Liver (tissue), 9 donors: ENCODE measurements around the gene PLA2G2F. TPM values are rescaled to one million over a fixed set of nuclear protein-coding genes. Genes with fewer than 3 reads are reported as not detected.

ENCODE experiments used
- DNase-seq: peaks from one replicate; pipeline ENCODE4 v3.0.0-alpha.2; 2017; ENCODE audit warnings: low spot score
- H3K27ac ChIP-seq, 2 donors: one replicate each; pipeline ENCODE4 v1.7.0; 2013; ENCODE audit warnings: inconsistent platforms in 2 of 2, low read length in 2 of 2, control low read depth in 1 of 2, low read depth in 1 of 2, mild to moderate bottlenecking in 1 of 2
- H3K27me3 ChIP-seq, 4 donors: one replicate each; pipeline versions ENCODE4 v1.6.1 to v1.7.0; 2013; ENCODE audit warnings: low read length in 3 of 4, inconsistent platforms in 1 of 4, mild to moderate bottlenecking in 1 of 4, moderate library complexity in 1 of 4; ENCODE audit not compliant: control insufficient read depth in 4 of 4, insufficient read depth in 4 of 4
- H3K36me3 ChIP-seq, 4 donors: one replicate each; pipeline versions ENCODE4 v1.6.1 to v1.7.0; 2013; ENCODE audit warnings: low read length in 3 of 4, mild to moderate bottlenecking in 3 of 4, low read depth in 1 of 4, moderate library complexity in 1 of 4; ENCODE audit not compliant: control insufficient read depth in 4 of 4, insufficient read depth in 3 of 4
- H3K4me1 ChIP-seq, 4 donors: one replicate each; pipeline versions ENCODE4 v1.6.1 to v1.7.0; 2013; ENCODE audit warnings: low read length in 3 of 4, mild to moderate bottlenecking in 3 of 4, moderate library complexity in 1 of 4; ENCODE audit not compliant: control insufficient read depth in 4 of 4, insufficient read depth in 4 of 4
- H3K4me3 ChIP-seq, 3 donors: one replicate each; pipeline versions ENCODE4 v1.6.1 to v1.7.0; 2013; ENCODE audit warnings: low read length in 3 of 3, control low read depth in 1 of 3, low read depth in 1 of 3, mild to moderate bottlenecking in 1 of 3
- H3K9ac ChIP-seq, 2 donors: one replicate each; pipeline ENCODE4 v1.7.0; 2013; ENCODE audit warnings: low read length in 2 of 2, mild to moderate bottlenecking in 2 of 2, moderate library complexity in 2 of 2, control low read depth in 1 of 2, low read depth in 1 of 2
- H3K9me3 ChIP-seq, 4 donors: one replicate each; pipeline versions ENCODE4 v1.6.1 to v1.7.0; 2013; ENCODE audit warnings: low read length in 3 of 4; ENCODE audit not compliant: control insufficient read depth in 4 of 4
- GABPA ChIP-seq, 2 donors: IDR thresholded peaks in 1 of 2; conservative IDR thresholded peaks in 1 of 2; 2 replicates each; pipeline ENCODE4 v1.6.1; 2016; ENCODE audit warnings: antibody characterized with exemption in 2 of 2, mild to moderate bottlenecking in 1 of 2, moderate library complexity in 1 of 2
- HNF4G ChIP-seq: IDR thresholded peaks from 2 replicates; pipeline ENCODE4 v1.6.1; 2016; ENCODE audit warnings: antibody characterized with exemption
- NR2F2 ChIP-seq: IDR thresholded peaks from 2 replicates; pipeline ENCODE4 v1.6.1; 2016; ENCODE audit warnings: antibody characterized with exemption
- RXRA ChIP-seq, 2 donors: IDR thresholded peaks; 2 replicates each; pipeline ENCODE4 v1.6.1; 2017 to 2018; ENCODE audit warnings: antibody characterized with exemption in 2 of 2, mild to moderate bottlenecking in 1 of 2
- SP1 ChIP-seq: IDR thresholded peaks from 2 replicates; pipeline ENCODE4 v1.6.1; 2018; ENCODE audit warnings: antibody characterized with exemption, mild to moderate bottlenecking
- YY1 ChIP-seq: IDR thresholded peaks from 2 replicates; pipeline ENCODE4 v1.6.1; 2016; ENCODE audit warnings: antibody characterized with exemption, mild to moderate bottlenecking
- WGBS: extraction: QIAGEN DNeasy Blood & Tissue Kit; methylation state at CpG from one replicate; pipeline ENCODE4 v1.1.7; 2013; 5-methylcytosine and 5-hydroxymethylcytosine counted together
- polyA plus RNA-seq, 2 donors: library from polyadenylated mRNA; stranded (reverse) in 1 of 2; unstranded in 1 of 2; fragments of 200-250 nt in 1 of 2; fragments of >200 nt in 1 of 2; fragmentation: Nextera tagmentation in 1 of 2; extraction: Ambion mirVana in 1 of 2; gene quantifications; one replicate each; pipeline versions ENCODE4 v1.2.1 to v1.2.3, GENCODE V29; 2013 to 2015
- total RNA-seq, 2 donors: library from RNA; depleted of rRNA; stranded (reverse); fragments of >200 nt; gene quantifications; one replicate each; pipeline ENCODE4 v1.2.3, GENCODE V29; 2014
- TF ChIP-seq, protein P1 (sequence below): IDR thresholded peaks from 2 replicates; pipeline ENCODE4 v1.6.1; 2016; ENCODE audit warnings: antibody characterized with exemption
- TF ChIP-seq, protein P2 (sequence below): fragments of 150-350 bp; IDR thresholded peaks from 2 replicates; pipeline ENCODE4 v1.5.1; 2017; ENCODE audit warnings: improper control_type of control experiment, low read depth, low read length; ENCODE audit not compliant: missing input control
- TF ChIP-seq, protein P3 (sequence below): IDR thresholded peaks from 2 replicates; pipeline ENCODE4 v1.6.1; 2016; ENCODE audit warnings: antibody characterized with exemption
- donor health status: healthy.
- donor health status: healthy.
- donor health status: healthy.
- donor health status: healthy.
- donor health status: healthy.

PLA2G2F gene
- total and polyA plus RNA-seq, 4 donors = under 0.01 TPM; not detected in 3

DNA sequence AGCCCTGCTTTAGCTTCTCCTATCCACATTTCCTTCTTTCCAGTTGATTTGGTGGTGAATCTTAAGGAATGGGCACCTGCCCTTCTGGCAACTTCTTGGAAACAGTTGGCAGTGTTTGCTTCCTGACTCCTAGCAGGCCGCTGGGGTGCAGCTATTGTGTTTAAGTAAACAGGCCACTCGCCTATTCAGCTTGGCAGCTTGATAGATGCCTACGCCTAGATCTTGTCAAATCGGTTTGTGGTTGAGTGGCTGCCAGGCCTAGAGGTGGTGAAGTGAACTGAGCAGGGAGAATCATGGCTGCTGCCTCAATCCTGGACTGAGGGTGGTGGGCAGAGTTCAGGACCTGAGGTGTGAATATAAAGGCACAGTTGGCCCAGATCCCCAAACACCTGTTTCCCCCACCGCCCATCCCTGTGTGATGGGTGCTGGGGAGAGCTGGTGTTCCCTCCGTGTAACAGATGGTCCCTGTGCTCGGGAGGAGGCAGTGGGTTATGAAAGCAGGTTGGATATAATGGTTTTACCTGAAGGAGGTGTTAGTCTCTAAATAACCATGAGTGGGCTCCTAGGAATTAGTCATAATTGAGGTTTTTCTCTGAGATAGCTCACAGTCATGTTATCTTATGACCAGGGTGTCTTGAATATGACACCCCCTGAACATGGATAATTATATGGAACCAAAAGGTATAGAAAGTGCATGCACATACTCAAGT lies 48.1 kb downstream of the PLA2G2F start (continued):
- TF ChIP-seq, protein P1, sequence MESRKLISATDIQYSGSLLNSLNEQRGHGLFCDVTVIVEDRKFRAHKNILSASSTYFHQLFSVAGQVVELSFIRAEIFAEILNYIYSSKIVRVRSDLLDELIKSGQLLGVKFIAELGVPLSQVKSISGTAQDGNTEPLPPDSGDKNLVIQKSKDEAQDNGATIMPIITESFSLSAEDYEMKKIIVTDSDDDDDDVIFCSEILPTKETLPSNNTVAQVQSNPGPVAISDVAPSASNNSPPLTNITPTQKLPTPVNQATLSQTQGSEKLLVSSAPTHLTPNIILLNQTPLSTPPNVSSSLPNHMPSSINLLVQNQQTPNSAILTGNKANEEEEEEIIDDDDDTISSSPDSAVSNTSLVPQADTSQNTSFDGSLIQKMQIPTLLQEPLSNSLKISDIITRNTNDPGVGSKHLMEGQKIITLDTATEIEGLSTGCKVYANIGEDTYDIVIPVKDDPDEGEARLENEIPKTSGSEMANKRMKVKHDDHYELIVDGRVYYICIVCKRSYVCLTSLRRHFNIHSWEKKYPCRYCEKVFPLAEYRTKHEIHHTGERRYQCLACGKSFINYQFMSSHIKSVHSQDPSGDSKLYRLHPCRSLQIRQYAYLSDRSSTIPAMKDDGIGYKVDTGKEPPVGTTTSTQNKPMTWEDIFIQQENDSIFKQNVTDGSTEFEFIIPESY = no peak
- no peak for TF ChIP-seq SP1
- TF ChIP-seq NR2F2 = no peak
- TF ChIP-seq RXRA (IDR thresholded peaks at IDR 0.05) = no peak
- TF ChIP-seq, protein P2, sequence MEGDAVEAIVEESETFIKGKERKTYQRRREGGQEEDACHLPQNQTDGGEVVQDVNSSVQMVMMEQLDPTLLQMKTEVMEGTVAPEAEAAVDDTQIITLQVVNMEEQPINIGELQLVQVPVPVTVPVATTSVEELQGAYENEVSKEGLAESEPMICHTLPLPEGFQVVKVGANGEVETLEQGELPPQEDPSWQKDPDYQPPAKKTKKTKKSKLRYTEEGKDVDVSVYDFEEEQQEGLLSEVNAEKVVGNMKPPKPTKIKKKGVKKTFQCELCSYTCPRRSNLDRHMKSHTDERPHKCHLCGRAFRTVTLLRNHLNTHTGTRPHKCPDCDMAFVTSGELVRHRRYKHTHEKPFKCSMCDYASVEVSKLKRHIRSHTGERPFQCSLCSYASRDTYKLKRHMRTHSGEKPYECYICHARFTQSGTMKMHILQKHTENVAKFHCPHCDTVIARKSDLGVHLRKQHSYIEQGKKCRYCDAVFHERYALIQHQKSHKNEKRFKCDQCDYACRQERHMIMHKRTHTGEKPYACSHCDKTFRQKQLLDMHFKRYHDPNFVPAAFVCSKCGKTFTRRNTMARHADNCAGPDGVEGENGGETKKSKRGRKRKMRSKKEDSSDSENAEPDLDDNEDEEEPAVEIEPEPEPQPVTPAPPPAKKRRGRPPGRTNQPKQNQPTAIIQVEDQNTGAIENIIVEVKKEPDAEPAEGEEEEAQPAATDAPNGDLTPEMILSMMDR = peak; percentile 21

DNA sequence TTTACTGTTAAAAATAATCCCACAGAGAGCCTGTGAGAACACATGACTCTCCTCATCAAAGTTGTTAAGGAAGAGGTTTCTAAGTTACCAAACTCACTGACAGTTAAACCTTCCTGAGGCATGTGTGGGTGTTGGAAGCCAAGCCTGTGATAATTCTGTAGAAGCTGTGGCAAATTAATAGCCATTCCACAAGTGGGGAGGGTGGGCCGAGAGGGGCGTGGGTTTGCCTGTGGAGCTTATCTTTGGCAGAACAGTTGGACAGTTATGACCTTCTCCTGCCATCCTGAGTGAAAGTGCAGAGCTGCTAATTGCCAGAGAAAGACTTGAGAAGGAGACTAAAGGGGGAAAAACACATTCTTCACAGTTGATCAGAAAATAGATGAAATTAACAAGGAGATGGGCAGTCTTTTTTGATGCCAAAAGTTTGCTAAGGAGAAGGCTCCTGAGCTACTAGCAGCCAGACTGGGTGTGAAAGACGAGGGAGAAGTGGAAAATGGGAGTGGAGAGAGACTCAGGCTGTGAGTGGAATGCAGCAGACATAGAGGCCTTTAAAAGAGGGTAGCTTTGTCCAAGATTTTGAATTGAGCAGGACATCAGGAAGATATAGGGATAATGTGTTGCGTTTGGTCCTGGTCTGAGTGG lies 48.8 kb downstream of the PLA2G2F start:
- H3K9me3 ChIP-seq = no peaks in the 10 kb centered on the region
- WGBS = 84% methylated on average over 4 of the region's 4 CpGs
- no peaks in the 10 kb centered on the region for H3K27me3 ChIP-seq
- H3K4me1 ChIP-seq = peaks cover 4 to 39% (median 32%) of the 10 kb centered on the region in 4 donors
- H3K27ac ChIP-seq = no peak overlapping the region
- TF ChIP-seq GABPA (IDR thresholded peaks at IDR 0.05 in 1 of 2, conservative IDR thresholded peaks at IDR 0.05 in 1 of 2) = no peak
- no peak for TF ChIP-seq SP1
- DNase-seq = peak; percentile 67
- H3K36me3 ChIP-seq = no peaks in the 10 kb centered on the region
- no peak overlapping the region for H3K9ac ChIP-seq
- no peak overlapping the region for H3K4me3 ChIP-seq

DNA sequence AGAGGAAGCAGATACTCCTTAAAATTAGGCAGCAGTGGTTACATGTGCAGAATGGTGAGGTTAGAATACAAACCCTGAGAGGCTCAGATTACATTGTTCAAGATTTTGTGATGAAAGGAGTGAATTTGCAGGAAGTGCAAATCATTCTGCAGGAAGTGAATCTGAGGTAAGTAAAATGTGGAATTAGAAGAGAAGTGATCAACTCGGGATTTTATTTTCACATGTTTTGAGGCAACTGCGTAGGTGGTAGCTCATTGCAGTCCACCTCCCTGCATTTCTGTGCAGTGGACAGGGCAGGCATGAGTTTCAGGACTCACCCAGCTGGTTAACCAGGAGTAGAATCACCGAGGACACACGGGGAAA lies 49.3 kb downstream of the PLA2G2F start:
- Histone ChIP-seq H3K4me3 (no peak overlapping the region), H3K36me3 (no peaks in the 10 kb centered on the region), H3K4me1 (peaks cover 4 to 34% (median 28%) of the 10 kb centered on the region in 4 donors), H3K9ac (no peak overlapping the region), H3K27ac (no peak overlapping the region), H3K9me3 (no peaks in the 10 kb centered on the region), H3K27me3 (no peaks in the 10 kb centered on the region)
- DNase-seq = no peak
- TF ChIP-seq, protein P2 = no peak
- TF ChIP-seq YY1 = no peak
- TF ChIP-seq, protein P3, sequence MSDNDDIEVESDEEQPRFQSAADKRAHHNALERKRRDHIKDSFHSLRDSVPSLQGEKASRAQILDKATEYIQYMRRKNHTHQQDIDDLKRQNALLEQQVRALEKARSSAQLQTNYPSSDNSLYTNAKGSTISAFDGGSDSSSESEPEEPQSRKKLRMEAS = no peak
- no peak for TF ChIP-seq HNF4G
- 87% methylated on average over 4 of the region's 4 CpGs for WGBS
